BJ (cell line): ENCODE measurements around the gene ADNP2. TPM values are rescaled to one million over a fixed set of nuclear protein-coding genes. Genes with fewer than 3 reads are reported as not detected.

Source experiments
- CTCF ChIA-PET: fragments of 350-600 bp; formaldehyde crosslinking; extraction: SDS; loops from one replicate; lab custom pipeline; 2021; ENCODE audit warnings: antibody characterized with exemption, inconsistent platforms; lab: Yijun Ruan, JAX
- POLR2A ChIA-PET: fragments of 300-600 bp; sonication (Branson Sonifier 250); formaldehyde crosslinking; extraction: SDS; loops from one replicate; lab custom pipeline; 2021; ENCODE audit warnings: antibody characterized with exemption; lab: Charles Lee
- DNase-seq: peaks from one replicate; pipeline ENCODE4 v3.0.0-alpha.2; 2011; ENCODE audit warnings: low read depth
- H3K27me3 ChIP-seq: 2 replicates; pipeline ENCODE4 v1.6.0; 2011; ENCODE audit warnings: low read length; ENCODE audit not compliant: control insufficient read depth, insufficient read depth
- H3K36me3 ChIP-seq: 2 replicates; pipeline ENCODE4 v1.5.1; 2011; ENCODE audit warnings: low read length; ENCODE audit not compliant: control insufficient read depth, insufficient read depth
- H3K4me3 ChIP-seq: 2 replicates; pipeline ENCODE4 v1.5.1; 2011; ENCODE audit warnings: low read depth, mild to moderate bottlenecking, control low read depth, low read length
- polyA plus RNA-seq: library from polyadenylated mRNA; depleted of rRNA; stranded (reverse); fragments of >200 nt; gene quantifications from 2 replicates; pipeline ENCODE4 v1.2.3, GENCODE V29; 2011
- TF ChIP-seq, protein P1 (sequence below): IDR thresholded peaks from 2 replicates; pipeline ENCODE4 v1.5.1; 2011; ENCODE audit warnings: low read depth, mild to moderate bottlenecking, control low read depth, inconsistent platforms, low read length, moderate library complexity; ENCODE audit not compliant: insufficient read depth

ADNP2 gene
- polyA plus RNA-seq, 1 experiment, result 4.4 TPM

GRCh38 chr18:80171054-80171872 is 62.2 kb downstream of the ADNP2 start:
- H3K4me3 ChIP-seq, result no peak overlapping the region
- H3K27me3 ChIP-seq, result 0 out of 2 replicates have a peak, but pooled peaks cover 2% of the 10 kb centered on the region
- ChIA-PET CTCF (interaction anchor here (0.8 to 2.8 kb wide), 9 partner anchors 9 to 85 kb away, joined by 3 to 12 read pairs (median 5); no protein-coding TSS in a partner anchor), POLR2A (no interaction called here)
- DNase-seq, result no peak
- TF ChIP-seq, protein P1, sequence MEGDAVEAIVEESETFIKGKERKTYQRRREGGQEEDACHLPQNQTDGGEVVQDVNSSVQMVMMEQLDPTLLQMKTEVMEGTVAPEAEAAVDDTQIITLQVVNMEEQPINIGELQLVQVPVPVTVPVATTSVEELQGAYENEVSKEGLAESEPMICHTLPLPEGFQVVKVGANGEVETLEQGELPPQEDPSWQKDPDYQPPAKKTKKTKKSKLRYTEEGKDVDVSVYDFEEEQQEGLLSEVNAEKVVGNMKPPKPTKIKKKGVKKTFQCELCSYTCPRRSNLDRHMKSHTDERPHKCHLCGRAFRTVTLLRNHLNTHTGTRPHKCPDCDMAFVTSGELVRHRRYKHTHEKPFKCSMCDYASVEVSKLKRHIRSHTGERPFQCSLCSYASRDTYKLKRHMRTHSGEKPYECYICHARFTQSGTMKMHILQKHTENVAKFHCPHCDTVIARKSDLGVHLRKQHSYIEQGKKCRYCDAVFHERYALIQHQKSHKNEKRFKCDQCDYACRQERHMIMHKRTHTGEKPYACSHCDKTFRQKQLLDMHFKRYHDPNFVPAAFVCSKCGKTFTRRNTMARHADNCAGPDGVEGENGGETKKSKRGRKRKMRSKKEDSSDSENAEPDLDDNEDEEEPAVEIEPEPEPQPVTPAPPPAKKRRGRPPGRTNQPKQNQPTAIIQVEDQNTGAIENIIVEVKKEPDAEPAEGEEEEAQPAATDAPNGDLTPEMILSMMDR, result peak; percentile 83
- H3K36me3 ChIP-seq, result no peaks in the 10 kb centered on the region

GRCh38 chr18:80172056-80172455 is 63.0 kb downstream of the ADNP2 start:
- ChIA-PET POLR2A (no interaction called here), CTCF (no interaction called here)
- Histone ChIP-seq H3K27me3 (peaks cover 2% of the 10 kb centered on the region; the same call in 1 of the 2 replicates), H3K4me3 (no peak overlapping the region), H3K36me3 (no peaks in the 10 kb centered on the region)
- DNase-seq, result no peak
- TF ChIP-seq, protein P1, result no peak

GRCh38 chr18:80173060-80173459 is 64.0 kb downstream of the ADNP2 start:
- ChIA-PET CTCF (interaction anchor here (1.0 kb wide), 1 partner anchor 15 kb away, joined by 4 read pairs; no protein-coding TSS in a partner anchor), POLR2A (no interaction called here)
- Histone ChIP-seq H3K36me3 (no peaks in the 10 kb centered on the region), H3K27me3 (peaks cover 2% of the 10 kb centered on the region; the same call in 1 of the 2 replicates), H3K4me3 (no peak overlapping the region)
- TF ChIP-seq, protein P1, result no peak
- no peak for DNase-seq

GRCh38 chr18:80175451-80176204 is 66.6 kb downstream of the ADNP2 start:
- POLR2A ChIA-PET, result no interaction called here
- no peaks in the 10 kb centered on the region for H3K36me3 ChIP-seq
- H3K27me3 ChIP-seq, result peaks cover 2% of the 10 kb centered on the region; the same call in 1 of the 2 replicates
- TF ChIP-seq, protein P1, result no peak
- CTCF ChIA-PET, result interaction anchor here (1.0 to 1.8 kb wide), 4 partner anchors 18 to 82 kb away, joined by 3 to 4 read pairs (median 4); no protein-coding TSS in a partner anchor
- DNase-seq, result no peak
- no peak overlapping the region for H3K4me3 ChIP-seq
